ENCODE data around the gene ZNF423.

The ZNF423 gene

GRCh38 chr16:49734331-49734730, 121.6 kb downstream of the ZNF423 start:
- in situ Hi-C loops (cut with MboI; ENCODE audit: low sequenced_read_pairs, unreplicated experiment), result no loop called here
- TF ChIP-seq CTCF (IDR thresholded peaks at IDR 0.05; ENCODE audit: borderline replicate concordance, control extremely low read depth, extremely low read depth, insufficient read depth, missing control alignments), result no peak
- DNase-seq (ENCODE audit: low spot score), result no peak

GRCh38 chr16:49733313-49734009, 122.5 kb downstream of the ZNF423 start:
- TF ChIP-seq CTCF (IDR thresholded peaks at IDR 0.05; ENCODE audit: borderline replicate concordance, control extremely low read depth, extremely low read depth, insufficient read depth, missing control alignments), result no peak
- DNase-seq (ENCODE audit: low spot score), result no peak
- in situ Hi-C loops (cut with MboI; ENCODE audit: low sequenced_read_pairs, unreplicated experiment), result no loop called here

- DNase-seq (ENCODE audit: low spot score), result no peak
- TF ChIP-seq CTCF (IDR thresholded peaks at IDR 0.05; ENCODE audit: borderline replicate concordance, control extremely low read depth, extremely low read depth, insufficient read depth, missing control alignments), result no peak
- in situ Hi-C loops (cut with MboI; ENCODE audit: low sequenced_read_pairs, unreplicated experiment), result no loop called here
Observed at GRCh38 chr16:49731911-49732310, 124.0 kb downstream of the ZNF423 start.

GRCh38 chr16:49730772-49731171, 125.1 kb downstream of the ZNF423 start:
- no peak for DNase-seq (ENCODE audit: low spot score)
- in situ Hi-C loops (cut with MboI; ENCODE audit: low sequenced_read_pairs, unreplicated experiment), result no loop called here
- no peak for TF ChIP-seq CTCF (IDR thresholded peaks at IDR 0.05; ENCODE audit: borderline replicate concordance, control extremely low read depth, extremely low read depth, insufficient read depth, missing control alignments)

GRCh38 chr16:49727611-49728010, 128.3 kb downstream of the ZNF423 start:
- in situ Hi-C loops (cut with MboI; ENCODE audit: low sequenced_read_pairs, unreplicated experiment), result no loop called here
- no peak for DNase-seq (ENCODE audit: low spot score)
- TF ChIP-seq CTCF (IDR thresholded peaks at IDR 0.05; ENCODE audit: borderline replicate concordance, control extremely low read depth, extremely low read depth, insufficient read depth, missing control alignments), result no peak

GRCh38 chr16:49726155-49726554, 129.8 kb downstream of the ZNF423 start:
- no peak for DNase-seq (ENCODE audit: low spot score)
- in situ Hi-C loops (cut with MboI; ENCODE audit: low sequenced_read_pairs, unreplicated experiment), result no loop called here
- TF ChIP-seq CTCF (IDR thresholded peaks at IDR 0.05; ENCODE audit: borderline replicate concordance, control extremely low read depth, extremely low read depth, insufficient read depth, missing control alignments), result no peak
